ENCODE data around the gene KRT15. TPM values are rescaled to one million over a fixed set of nuclear protein-coding genes. Genes with fewer than 3 reads are reported as not detected.
A peak's percentile ranks its signal among the peaks of the same experiment; 100 is the strongest.

Gene KRT15
- total and polyA plus RNA-seq, 9 of the 15 experiments (the other 6 are each of a cell fraction or from before 2014, with no cell fraction given): 0.28 to 4.4 (median 0.56) TPM

GRCh38 chr17:41530062-41531048 is 11.7 kb upstream of the KRT15 start (continued):
- TF ChIP-seq ZBTB43 (CRISPR knock-in tag; IDR thresholded peaks at IDR 0.05) (no peak), ZNF174 (CRISPR knock-in tag; IDR thresholded peaks at IDR 0.05) (no peak), HOMEZ (CRISPR knock-in tag; IDR thresholded peaks at IDR 0.05) (0 out of 2 replicates have a peak, but pooled peaks have one; percentile 27), SMAD1 (IDR thresholded peaks at IDR 0.05; ENCODE audit: low read depth, low read length, partially characterized antibody) (peak; percentile 76), YBX1 (IDR thresholded peaks at IDR 0.05) (no peak), SMARCA4 (IDR thresholded peaks at IDR 0.05) (peak; percentile 99), KLF6 (CRISPR knock-in tag; IDR thresholded peaks at IDR 0.05; ENCODE audit: borderline replicate concordance) (no peak; the same call in 1 of the 2 replicates), MAZ (CRISPR knock-in tag; conservative IDR thresholded peaks at IDR 0.05 in 1 of 2, IDR thresholded peaks at IDR 0.05 in 1 of 2) (peak; percentile 10 to 38; a peak in 3 of 4 replicates), ZBTB1 (CRISPR knock-in tag; IDR thresholded peaks at IDR 0.05; ENCODE audit: borderline replicate concordance, low read depth) (no peak), ZNF785 (CRISPR knock-in tag; IDR thresholded peaks at IDR 0.05) (no peak), XRCC3 (IDR thresholded peaks at IDR 0.05) (no peak), E2F6 (IDR thresholded peaks at IDR 0.05; ENCODE audit: borderline replicate concordance in 1 of 2, extremely low read depth in 1 of 2, insufficient read depth in 1 of 2, insufficient read length in 1 of 2, low read depth in 1 of 2, low read length in 1 of 2, poor library complexity in 1 of 2, severe bottlenecking in 1 of 2) (peak in 1 of 2 experiments; percentile 57), DEAF1 (CRISPR knock-in tag; IDR thresholded peaks at IDR 0.05) (peak; percentile 37; the same call in 1 of the 2 replicates), TAL1 (IDR thresholded peaks at IDR 0.05) (peak; percentile 39), THRAP3 (IDR thresholded peaks at IDR 0.05; ENCODE audit: borderline replicate concordance) (no peak), HSF4 (CRISPR knock-in tag; IDR thresholded peaks at IDR 0.05; ENCODE audit: borderline replicate concordance) (no peak), POLR3G (IDR thresholded peaks at IDR 0.05; ENCODE audit: extremely low read depth, insufficient read length, insufficient replicate concordance) (no peak), ELK1 (CRISPR knock-in tag; IDR thresholded peaks at IDR 0.05) (no peak), TBP (optimal IDR thresholded peaks at IDR 0.05; ENCODE audit: low read depth, low read length) (peak; percentile 68), E2F3 (CRISPR knock-in tag; IDR thresholded peaks at IDR 0.05) (peak; percentile 48; the same call in 1 of the 2 replicates)
